Activated naive CD8-positive, alpha-beta T cell (primary cell): Measurements from ENCODE around the gene CIZ1.
"Not testable (repeated sequence)": the region's sequence is repeated elsewhere in the genome, so short reads cannot be mapped to it uniquely, and the experiment has no call there.

ENCODE experiments used
- H3K27ac Mint-ChIP-seq: one replicate; pipeline ENCODE4 v1.8.0; 2021; ENCODE audit warnings: mixed read lengths
- H3K27me3 Mint-ChIP-seq: one replicate; pipeline ENCODE4 v1.8.0; 2021; ENCODE audit warnings: mixed read lengths
- H3K36me3 Mint-ChIP-seq: one replicate; pipeline ENCODE4 v1.8.0; 2021; ENCODE audit warnings: mixed read lengths
- H3K4me1 Mint-ChIP-seq: one replicate; pipeline ENCODE4 v1.8.0; 2021; ENCODE audit warnings: low read depth, mixed read lengths
- H3K4me3 Mint-ChIP-seq: one replicate; pipeline ENCODE4 v1.8.0; 2021; ENCODE audit warnings: mild to moderate bottlenecking, mixed read lengths
- H3K9me3 Mint-ChIP-seq: one replicate; pipeline ENCODE4 v1.8.0; 2021; ENCODE audit warnings: low read depth, mixed read lengths

CIZ1 gene

GRCh38 chr9:128182893-128183588 lies 8.3 kb downstream of the CIZ1 start:
- Mint-ChIP-seq H3K9me3 (no peaks in the 10 kb centered on the region), H3K27ac (no peak overlapping the region), H3K4me3 (no peak overlapping the region), H3K36me3 (peaks cover 6% of the 10 kb centered on the region), H3K27me3 (no peaks in the 10 kb centered on the region), H3K4me1 (peaks cover 10% of the 10 kb centered on the region)

- not testable (repeated sequence) for H3K4me3 Mint-ChIP-seq, H3K9me3 Mint-ChIP-seq, H3K4me1 Mint-ChIP-seq, H3K27ac Mint-ChIP-seq, H3K27me3 Mint-ChIP-seq, H3K36me3 Mint-ChIP-seq
Observed at GRCh38 chr9:128181480-128181879, 9.9 kb downstream of the CIZ1 start.

- no peak overlapping the region for H3K4me3 Mint-ChIP-seq
- peaks cover 2% of the 10 kb centered on the region for H3K36me3 Mint-ChIP-seq
- H3K9me3 Mint-ChIP-seq: no peaks in the 10 kb centered on the region
- no peaks in the 10 kb centered on the region for H3K4me1 Mint-ChIP-seq
- H3K27ac Mint-ChIP-seq: no peak overlapping the region
- H3K27me3 Mint-ChIP-seq: no peaks in the 10 kb centered on the region
Observed at GRCh38 chr9:128180447-128180846, 10.9 kb downstream of the CIZ1 start.

- Mint-ChIP-seq H3K9me3 (no peaks in the 10 kb centered on the region), H3K4me3 (no peak overlapping the region), H3K36me3 (peaks cover 2% of the 10 kb centered on the region), H3K27ac (no peak overlapping the region), H3K4me1 (no peaks in the 10 kb centered on the region), H3K27me3 (no peaks in the 10 kb centered on the region)
Observed at GRCh38 chr9:128180001-128180400, 11.4 kb downstream of the CIZ1 start.

- Mint-ChIP-seq H3K9me3 (no peaks in the 10 kb centered on the region), H3K36me3 (no peaks in the 10 kb centered on the region), H3K4me1 (no peaks in the 10 kb centered on the region)
Observed at GRCh38 chr9:128178806-128179431, 12.5 kb downstream of the CIZ1 start.

GRCh38 chr9:128175726-128176125 lies 15.6 kb downstream of the CIZ1 start:
- Mint-ChIP-seq H3K27ac (no peak overlapping the region), H3K36me3 (no peaks in the 10 kb centered on the region), H3K27me3 (no peaks in the 10 kb centered on the region), H3K4me3 (no peak overlapping the region), H3K9me3 (no peaks in the 10 kb centered on the region), H3K4me1 (no peaks in the 10 kb centered on the region)

More at GRCh38 chr9:128178806-128179431, 12.5 kb downstream of the CIZ1 start:
- Mint-ChIP-seq H3K27me3 (no peaks in the 10 kb centered on the region), H3K4me3 (no peak overlapping the region), H3K27ac (no peak overlapping the region)

- Mint-ChIP-seq H3K4me1 (no peaks in the 10 kb centered on the region), H3K4me3 (no peak overlapping the region), H3K27me3 (no peaks in the 10 kb centered on the region), H3K36me3 (no peaks in the 10 kb centered on the region), H3K9me3 (no peaks in the 10 kb centered on the region), H3K27ac (no peak overlapping the region)
Observed at GRCh38 chr9:128175102-128175563, 16.2 kb downstream of the CIZ1 start.

- no peaks in the 10 kb centered on the region for H3K36me3 Mint-ChIP-seq
Observed at GRCh38 chr9:128174062-128174461, 17.3 kb downstream of the CIZ1 start.

GRCh38 chr9:128169925-128170324 lies 21.4 kb downstream of the CIZ1 start:
- no peak overlapping the region for H3K4me3 Mint-ChIP-seq

More at GRCh38 chr9:128174062-128174461, 17.3 kb downstream of the CIZ1 start:
- no peak overlapping the region for H3K27ac Mint-ChIP-seq
- H3K9me3 Mint-ChIP-seq: no peaks in the 10 kb centered on the region
- no peaks in the 10 kb centered on the region for H3K27me3 Mint-ChIP-seq
- H3K4me1 Mint-ChIP-seq: no peaks in the 10 kb centered on the region
- no peak overlapping the region for H3K4me3 Mint-ChIP-seq

GRCh38 chr9:128169492-128169891 lies 21.9 kb downstream of the CIZ1 start:
- H3K4me3 Mint-ChIP-seq: no peak overlapping the region
- no peaks in the 10 kb centered on the region for H3K27me3 Mint-ChIP-seq
- no peaks in the 10 kb centered on the region for H3K4me1 Mint-ChIP-seq
- no peaks in the 10 kb centered on the region for H3K9me3 Mint-ChIP-seq
- H3K36me3 Mint-ChIP-seq: peaks cover 3% of the 10 kb centered on the region
- H3K27ac Mint-ChIP-seq: no peak overlapping the region

More at GRCh38 chr9:128169925-128170324, 21.4 kb downstream of the CIZ1 start:
- no peaks in the 10 kb centered on the region for H3K27me3 Mint-ChIP-seq
- no peaks in the 10 kb centered on the region for H3K4me1 Mint-ChIP-seq
- no peaks in the 10 kb centered on the region for H3K9me3 Mint-ChIP-seq
- H3K36me3 Mint-ChIP-seq: peaks cover 3% of the 10 kb centered on the region
- H3K27ac Mint-ChIP-seq: no peak overlapping the region

GRCh38 chr9:128168731-128169308 lies 22.6 kb downstream of the CIZ1 start:
- Mint-ChIP-seq H3K4me1 (no peaks in the 10 kb centered on the region), H3K36me3 (peaks cover 3% of the 10 kb centered on the region), H3K27ac (peak overlapping the region; percentile 1), H3K27me3 (no peaks in the 10 kb centered on the region), H3K9me3 (no peaks in the 10 kb centered on the region), H3K4me3 (no peak overlapping the region)

- Mint-ChIP-seq H3K36me3 (peaks cover 5% of the 10 kb centered on the region), H3K4me1 (peaks cover 5% of the 10 kb centered on the region), H3K4me3 (no peak overlapping the region), H3K9me3 (no peaks in the 10 kb centered on the region), H3K27ac (no peak overlapping the region), H3K27me3 (no peaks in the 10 kb centered on the region)
Observed at GRCh38 chr9:128167209-128167608, 24.2 kb downstream of the CIZ1 start.

- Mint-ChIP-seq H3K36me3 (peaks cover 6% of the 10 kb centered on the region), H3K27ac (no peak overlapping the region), H3K27me3 (no peaks in the 10 kb centered on the region), H3K4me1 (peaks cover 9% of the 10 kb centered on the region), H3K4me3 (no peak overlapping the region), H3K9me3 (no peaks in the 10 kb centered on the region)
Observed at GRCh38 chr9:128166169-128166568, 25.2 kb downstream of the CIZ1 start.

- Mint-ChIP-seq H3K27me3 (no peaks in the 10 kb centered on the region), H3K9me3 (no peaks in the 10 kb centered on the region), H3K4me1 (peaks cover 15% of the 10 kb centered on the region), H3K36me3 (peaks cover 6% of the 10 kb centered on the region), H3K27ac (no peak overlapping the region), H3K4me3 (no peak overlapping the region)
Observed at GRCh38 chr9:128164307-128164885, 27.0 kb downstream of the CIZ1 start.
